ENCODE data around the gene MBNL2.

MBNL2 gene

DNA sequence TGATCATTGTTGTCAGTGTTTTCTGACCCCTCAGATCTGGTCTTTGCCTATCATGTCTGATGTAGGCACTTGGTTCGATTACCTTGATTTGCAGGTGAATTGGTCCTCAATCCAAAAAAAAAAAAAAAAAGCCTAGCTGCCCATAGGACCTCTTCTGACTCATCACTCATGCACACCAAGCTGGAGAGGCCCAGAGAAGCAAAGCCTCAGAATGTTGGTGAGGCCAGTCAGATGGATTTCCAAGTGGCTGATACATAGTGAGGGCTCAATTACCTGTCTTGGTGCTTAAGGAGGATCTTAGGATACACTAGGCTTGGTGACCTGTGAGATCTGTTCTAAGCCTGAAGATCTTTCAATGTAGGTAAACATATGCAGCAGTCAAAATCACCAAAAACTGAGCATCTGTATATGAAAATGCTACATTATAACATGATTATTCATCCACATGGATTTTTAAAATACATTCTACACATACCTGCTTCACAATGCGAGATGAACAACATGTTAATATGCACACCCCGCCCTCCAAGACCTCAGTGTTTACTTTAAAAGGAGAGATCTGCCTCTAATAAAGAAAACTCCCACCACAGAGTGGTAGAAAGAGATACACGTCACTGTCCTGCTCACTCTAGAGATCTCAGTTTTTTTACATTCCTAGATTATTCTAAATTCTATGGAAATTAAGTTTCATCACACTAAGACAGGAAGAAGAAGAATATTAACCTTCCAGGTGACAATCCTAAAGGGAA lies 132.0 kb downstream of the MBNL2 start:
- DNase-seq: no peak

GRCh38 chr13:97354808-97355207 lies 132.7 kb downstream of the MBNL2 start:
- DNase-seq: no peak

DNA sequence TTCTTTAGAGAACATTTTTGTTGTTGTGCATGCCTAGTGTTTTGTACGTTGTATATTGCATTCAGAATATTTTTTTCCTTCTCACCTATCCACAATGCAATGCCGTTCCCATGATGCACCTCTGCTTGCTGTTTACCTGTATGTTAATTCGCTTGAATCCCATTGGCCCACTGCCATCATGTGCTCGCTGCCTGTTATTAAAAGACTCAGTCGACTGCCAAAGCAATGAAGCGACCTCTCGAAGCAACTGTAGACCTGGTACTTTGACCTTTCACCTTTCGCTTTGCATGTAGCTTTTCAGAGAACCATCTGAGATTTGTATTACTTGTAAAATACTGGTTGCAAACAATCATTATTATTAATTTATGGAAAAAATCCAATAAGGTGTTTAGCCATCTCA lies 134.5 kb downstream of the MBNL2 start:
- DNase-seq: no peak

DNA sequence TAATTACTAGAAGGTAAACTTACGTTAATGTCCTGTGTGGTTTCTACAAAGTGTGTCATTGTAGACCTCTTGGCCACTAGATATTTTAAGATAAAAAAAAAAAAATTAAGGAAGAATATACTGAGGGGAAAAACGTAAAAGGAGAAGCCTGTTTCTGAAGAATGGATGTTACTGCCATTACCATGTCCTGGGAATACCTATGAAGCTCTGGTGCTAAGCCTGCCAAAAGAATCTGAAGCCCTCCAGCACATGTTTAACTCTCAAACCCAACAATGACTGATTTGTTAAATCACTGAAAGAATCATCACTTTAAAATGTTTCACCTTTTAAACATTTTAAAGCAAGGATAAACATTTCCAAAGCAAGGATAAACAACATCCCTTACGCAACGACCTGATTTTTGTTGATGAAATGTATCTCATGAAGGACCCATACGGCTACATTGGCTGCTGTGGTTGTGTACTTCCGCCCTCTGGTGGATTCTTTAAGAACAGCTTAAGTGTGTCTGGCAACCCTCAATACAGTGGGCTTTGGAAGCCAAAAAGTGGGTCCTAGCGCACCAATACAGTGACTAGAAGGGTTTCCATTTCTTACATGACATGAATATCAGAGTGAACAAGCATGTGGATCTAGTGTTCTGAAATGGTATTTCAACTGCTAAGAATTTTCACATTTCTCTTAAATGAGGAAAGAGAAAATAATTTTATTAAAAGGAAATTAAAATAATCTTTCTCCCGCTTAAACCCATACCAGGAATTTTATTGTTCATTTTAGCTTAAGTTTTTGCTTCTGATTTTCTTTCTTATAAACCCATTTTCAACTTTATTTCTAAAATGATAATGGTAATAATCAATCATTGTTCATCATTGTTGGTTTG lies 137.3 kb downstream of the MBNL2 start:
- DNase-seq: peak; percentile 45 to 73

- no peak for DNase-seq
Measured at GRCh38 chr13:97360610-97361009, 138.5 kb downstream of the MBNL2 start.

- no peak for DNase-seq
Measured at GRCh38 chr13:97364031-97364430, 141.9 kb downstream of the MBNL2 start.

GRCh38 chr13:97364827-97365226 lies 142.7 kb downstream of the MBNL2 start:
- no peak for DNase-seq

DNA sequence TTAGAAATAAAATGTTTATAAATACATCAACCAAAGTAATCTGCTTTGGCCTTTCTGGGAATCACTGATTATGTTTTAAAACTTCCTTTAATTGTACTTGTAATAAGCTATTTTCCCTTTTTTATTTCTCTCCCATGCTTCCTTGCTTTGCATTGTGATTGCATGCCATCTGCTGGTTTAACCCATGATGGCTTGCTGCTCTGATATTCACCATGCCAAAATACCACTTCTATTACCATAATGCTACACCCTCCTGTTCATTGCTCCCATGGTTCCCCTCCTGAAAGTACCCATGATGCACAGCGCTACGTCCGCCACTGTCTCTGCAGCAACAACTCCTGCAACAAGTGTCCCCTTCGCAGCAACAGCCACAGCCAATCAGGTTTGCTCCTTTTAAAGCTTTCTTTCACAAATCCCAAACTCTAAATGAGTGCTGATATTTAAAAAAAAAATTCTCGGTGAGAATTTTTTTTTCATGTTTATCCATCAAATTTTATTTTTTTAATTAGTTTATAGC lies 144.1 kb downstream of the MBNL2 start:
- no peak for DNase-seq

DNA sequence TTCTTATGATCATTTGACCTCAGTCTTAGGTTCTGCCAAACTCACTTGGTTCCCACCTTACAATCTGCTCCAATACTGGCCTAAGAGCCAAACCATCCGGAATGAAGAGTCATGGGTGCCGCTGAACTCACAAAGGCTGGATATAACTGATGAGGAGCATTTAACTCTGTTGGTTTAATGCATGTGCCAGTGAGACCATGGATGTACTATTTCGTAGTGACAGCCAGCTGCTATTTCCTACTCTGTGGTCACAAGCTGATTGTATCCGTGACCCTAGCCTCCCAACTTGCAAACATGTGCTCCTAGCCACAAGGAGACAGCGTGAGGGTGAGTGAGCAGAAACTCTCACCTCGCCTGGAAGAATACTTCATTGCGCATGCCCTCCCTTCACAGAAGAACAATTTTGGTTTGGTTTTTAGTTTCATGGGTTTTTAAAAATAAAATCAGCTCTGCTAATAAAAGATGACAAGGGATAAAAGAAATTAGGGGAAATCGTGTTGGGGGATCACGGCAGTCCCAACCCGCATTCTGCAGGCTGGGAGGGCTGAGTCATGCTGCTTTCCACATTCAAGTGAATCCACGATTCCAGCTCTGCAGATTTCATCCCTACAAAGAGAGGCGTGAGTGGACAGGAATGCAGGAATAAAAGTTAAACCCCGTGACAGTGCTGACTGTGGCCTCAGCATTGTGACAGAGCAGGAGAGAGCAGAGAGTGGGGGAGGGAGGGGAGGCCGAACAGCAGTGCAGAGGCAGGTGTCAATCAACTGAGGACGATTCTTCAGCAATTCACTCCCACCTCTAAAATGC lies 145.1 kb downstream of the MBNL2 start:
- DNase-seq: no peak

DNA sequence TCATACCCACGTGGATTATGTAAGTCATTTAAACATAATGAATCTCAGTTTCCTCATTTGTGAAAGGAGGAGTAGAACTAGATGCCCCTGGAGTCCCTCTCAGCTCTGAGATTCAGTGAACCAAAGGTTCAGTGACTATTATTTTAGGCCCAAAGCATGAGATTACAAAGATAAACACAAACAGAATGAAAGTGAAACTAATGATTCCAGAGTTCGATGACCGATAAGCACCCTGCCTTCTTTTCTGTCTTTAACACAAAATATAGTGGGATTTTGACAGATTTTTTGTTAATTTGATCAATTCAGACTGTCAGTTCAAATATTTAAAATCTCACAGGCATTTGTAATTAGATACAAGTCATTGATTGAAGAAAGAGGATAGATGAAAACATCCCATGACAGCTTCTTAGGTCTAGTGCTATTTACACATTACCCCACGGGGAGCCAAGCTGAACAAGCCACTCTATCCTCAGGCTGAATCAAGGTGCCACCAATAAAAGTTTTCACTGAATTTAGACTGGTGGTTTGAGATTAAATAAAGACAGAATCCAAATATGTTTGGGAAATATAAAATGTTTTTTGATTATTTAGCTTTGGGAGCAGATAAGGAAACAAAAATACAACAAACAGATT lies 147.2 kb downstream of the MBNL2 start:
- peak in 1 of 2 donors; percentile 30 for DNase-seq

- DNase-seq: no peak
Measured at GRCh38 chr13:97371486-97372109, 149.5 kb downstream of the MBNL2 start.

GRCh38 chr13:97372936-97373335 lies 150.8 kb downstream of the MBNL2 start:
- DNase-seq: no peak

GRCh38 chr13:97373787-97374186 lies 151.7 kb downstream of the MBNL2 start:
- DNase-seq: no peak

DNA sequence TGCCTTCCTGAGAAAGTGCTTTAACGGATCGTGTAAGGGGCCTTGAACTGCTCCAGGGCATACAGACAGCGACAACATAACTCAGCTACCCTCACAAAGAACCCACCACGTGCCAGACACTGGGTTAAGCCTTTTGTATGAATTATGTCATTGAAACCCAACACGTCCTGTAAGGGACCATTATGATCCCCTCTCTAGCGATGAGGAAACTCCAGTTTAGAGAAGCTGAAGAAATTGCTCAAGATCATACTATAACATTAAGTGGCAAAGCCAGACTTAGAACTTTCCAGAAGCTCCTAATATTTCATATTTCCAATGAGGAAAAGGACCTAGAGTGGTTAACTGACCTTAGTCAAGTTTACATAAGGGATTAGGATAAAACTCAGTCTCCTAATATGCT lies 154.8 kb downstream of the MBNL2 start:
- no peak for DNase-seq

DNA sequence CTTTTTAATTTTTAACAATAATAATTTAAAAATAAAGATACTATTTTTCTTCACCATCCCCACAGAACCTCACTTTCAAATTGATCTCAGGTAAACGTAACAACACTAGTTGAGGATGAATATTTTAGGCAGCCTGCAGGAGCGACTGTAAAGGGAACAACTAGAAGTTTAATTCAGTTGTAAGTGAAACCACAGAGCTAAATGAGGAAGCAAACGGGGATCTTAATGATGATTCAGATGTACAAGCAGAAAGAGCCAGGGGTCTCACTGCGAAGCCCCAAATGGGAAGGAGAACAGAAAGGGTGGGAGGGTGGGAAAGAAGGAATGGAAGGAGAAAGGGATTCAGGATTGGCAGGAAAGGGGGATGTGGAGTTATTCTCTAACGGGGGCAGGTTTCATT lies 157.3 kb downstream of the MBNL2 start:
- DNase-seq: no peak

DNA sequence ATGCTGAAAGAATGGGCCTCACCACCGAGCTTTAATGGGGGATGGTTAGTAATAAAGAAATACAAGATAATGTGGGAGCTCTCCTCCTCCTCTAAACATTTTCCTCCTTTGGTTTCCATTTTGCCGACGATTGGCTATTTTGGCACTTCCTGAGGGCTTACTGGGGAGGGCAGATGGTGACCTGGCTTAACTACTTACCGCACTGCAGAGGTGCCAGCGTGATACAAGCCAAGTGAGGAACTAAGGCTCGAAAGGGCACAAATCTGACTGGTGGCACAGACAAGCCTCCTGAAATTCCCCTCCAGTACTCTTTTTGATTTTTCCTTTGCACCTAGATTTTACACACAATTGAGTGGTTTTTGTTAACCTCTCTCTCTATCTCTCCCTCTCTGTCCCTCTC lies 158.6 kb downstream of the MBNL2 start:
- DNase-seq: no peak

DNA sequence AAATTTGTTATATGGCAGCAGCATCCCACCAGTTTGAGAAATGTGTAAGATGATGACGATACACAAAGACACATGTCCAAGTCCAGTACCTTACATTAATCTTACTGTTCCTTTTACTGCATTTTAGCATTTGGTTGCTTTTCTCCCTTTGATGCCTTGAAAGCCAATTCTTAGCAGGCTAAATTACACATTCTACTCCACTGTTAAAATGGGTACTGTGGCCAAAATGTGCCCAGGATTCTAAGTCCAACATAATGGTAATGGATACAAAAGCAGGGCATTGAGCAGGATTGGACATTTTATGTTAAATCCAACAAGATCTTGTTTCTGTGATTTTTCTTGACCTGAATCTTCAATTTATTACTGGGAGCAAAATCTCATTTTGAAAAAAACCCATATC lies 159.1 kb downstream of the MBNL2 start:
- no peak for DNase-seq

DNA sequence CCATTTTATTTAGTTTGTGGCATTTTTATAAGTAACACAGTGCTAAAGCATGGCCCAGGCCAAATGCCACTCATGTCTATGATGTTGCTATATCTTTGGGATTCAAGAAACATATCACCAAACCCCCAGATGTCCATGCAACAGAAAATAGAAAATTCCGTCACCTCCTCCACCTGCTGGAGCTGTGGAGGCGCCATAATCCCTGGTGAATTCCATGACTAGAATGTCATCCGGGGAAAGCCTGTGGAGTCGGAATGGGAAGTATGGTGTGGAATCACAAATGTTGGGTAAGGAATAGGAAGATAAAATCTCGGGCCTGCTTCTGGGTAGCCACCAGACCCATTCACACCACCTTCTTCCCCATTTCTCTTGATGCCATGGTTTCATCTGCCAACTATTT lies 160.1 kb downstream of the MBNL2 start:
- DNase-seq: no peak

DNA sequence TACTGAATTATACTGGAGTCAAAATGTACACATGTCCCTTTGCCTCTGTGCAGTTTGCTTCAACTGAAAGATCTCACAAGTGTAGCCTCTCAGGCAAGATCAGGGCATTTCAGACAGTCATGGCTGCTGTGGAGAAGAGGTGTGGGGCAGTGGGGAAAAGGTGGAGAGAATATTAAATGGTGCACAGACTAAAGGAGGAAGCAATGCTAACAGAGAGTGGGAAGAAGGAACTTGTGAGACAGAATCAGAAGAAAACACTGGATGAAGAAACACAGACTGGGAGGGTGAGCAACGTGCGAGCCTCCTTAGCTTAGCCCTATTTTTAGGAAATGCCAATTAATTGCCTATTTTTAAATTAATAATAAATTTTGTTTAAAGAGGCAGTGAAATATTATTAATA lies 162.2 kb downstream of the MBNL2 start:
- DNase-seq: no peak

GRCh38 chr13:97385146-97385545 lies 163.0 kb downstream of the MBNL2 start:
- DNase-seq: no peak

- no peak for DNase-seq
Measured at GRCh38 chr13:97385854-97386253, 163.7 kb downstream of the MBNL2 start.

GRCh38 chr13:97386801-97387484 lies 164.8 kb downstream of the MBNL2 start:
- peak; percentile 6 to 8 for DNase-seq
